Stimulated activated naive B cell treated with anti-CD40 and anti-IgM and Interleukin-4, amounts not matched to agents 10 μg/mL and 1 μg/mL and 100 μg/mL, for 72 hours (primary cell): Measurements from ENCODE around the gene ZCCHC24.

Source experiments
- ATAC-seq, 2 donors: fragments of 150-1000 bp; cut with Tn5 transposase; replicated peaks; 2 replicates each; pipeline ENCODE4 v1.10.0; 2021; ENCODE audit warnings: moderate library complexity in 1 of 2
- DNase-seq: peaks from one replicate; pipeline ENCODE4 v3.0.0; 2021
- H3K27ac Mint-ChIP-seq: one replicate; pipeline ENCODE4 v1.8.0; 2022; ENCODE audit warnings: mild to moderate bottlenecking, mixed read lengths
- H3K27me3 Mint-ChIP-seq, 2 donors: one replicate each; pipeline ENCODE4 v1.8.0; 2022; ENCODE audit warnings: mixed read lengths in 2 of 2
- H3K36me3 Mint-ChIP-seq, 2 donors: one replicate each; pipeline ENCODE4 v1.8.0; 2022; ENCODE audit warnings: mixed read lengths in 2 of 2, mild to moderate bottlenecking in 1 of 2
- H3K4me1 Mint-ChIP-seq, 2 donors: one replicate each; pipeline ENCODE4 v1.8.0; 2022; ENCODE audit warnings: mixed read lengths in 2 of 2, mild to moderate bottlenecking in 1 of 2
- H3K4me3 Mint-ChIP-seq, 2 donors: one replicate each; pipeline ENCODE4 v1.8.0; 2022; ENCODE audit warnings: mild to moderate bottlenecking in 2 of 2, mixed read lengths in 2 of 2, moderate library complexity in 1 of 2
- H3K9me3 Mint-ChIP-seq, 2 donors: one replicate each; pipeline ENCODE4 v1.8.0; 2022; ENCODE audit warnings: mixed read lengths in 2 of 2, mild to moderate bottlenecking in 1 of 2

ZCCHC24 gene

GRCh38 chr10:79392020-79392398 lies 53.4 kb downstream of the ZCCHC24 start:
- Mint-ChIP-seq H3K27ac (peak overlapping the region; percentile 4), H3K9me3 (peaks cover 0 to 2% of the 10 kb centered on the region in 2 donors), H3K27me3 (peaks cover 0 to 4% of the 10 kb centered on the region in 2 donors), H3K36me3 (peaks cover 0 to 2% of the 10 kb centered on the region in 2 donors), H3K4me1 (peaks cover 17 to 18% of the 10 kb centered on the region in 2 donors), H3K4me3 (no peak overlapping the region)
- ATAC-seq (no peak), DNase-seq (no peak)

GRCh38 chr10:79391231-79392019 lies 54.0 kb downstream of the ZCCHC24 start:
- DNase-seq (no peak), ATAC-seq (no peak)
- H3K27ac Mint-ChIP-seq, result no peak overlapping the region
- H3K9me3 Mint-ChIP-seq, result peaks cover 0 to 2% of the 10 kb centered on the region in 2 donors
- H3K27me3 Mint-ChIP-seq, result peaks cover 0 to 4% of the 10 kb centered on the region in 2 donors
- H3K36me3 Mint-ChIP-seq, result peaks cover 0 to 2% of the 10 kb centered on the region in 2 donors
- H3K4me1 Mint-ChIP-seq, result peaks cover 17 to 18% of the 10 kb centered on the region in 2 donors
- H3K4me3 Mint-ChIP-seq, result no peak overlapping the region

- Mint-ChIP-seq H3K4me1 (peaks cover 17 to 18% of the 10 kb centered on the region in 2 donors), H3K27ac (no peak overlapping the region), H3K36me3 (peaks cover 0 to 2% of the 10 kb centered on the region in 2 donors), H3K27me3 (peaks cover 0 to 4% of the 10 kb centered on the region in 2 donors), H3K4me3 (peak overlapping the region; percentile 39), H3K9me3 (no peaks in the 10 kb centered on the region)
- ATAC-seq (peak; percentile 48 to 60), DNase-seq (no peak)
Observed at GRCh38 chr10:79390551-79391229, 54.7 kb downstream of the ZCCHC24 start.

- Mint-ChIP-seq H3K4me1 (peaks cover 17 to 18% of the 10 kb centered on the region in 2 donors), H3K9me3 (no peaks in the 10 kb centered on the region), H3K27ac (no peak overlapping the region), H3K36me3 (peaks cover 0 to 2% of the 10 kb centered on the region in 2 donors), H3K27me3 (peaks cover 0 to 4% of the 10 kb centered on the region in 2 donors), H3K4me3 (no peak overlapping the region)
- no peak for DNase-seq
- ATAC-seq, result no peak
Observed at GRCh38 chr10:79390057-79390456, 55.4 kb downstream of the ZCCHC24 start.

GRCh38 chr10:79387974-79388850 lies 57.2 kb downstream of the ZCCHC24 start:
- no peak overlapping the region for H3K27ac Mint-ChIP-seq
- H3K4me3 Mint-ChIP-seq, result no peak overlapping the region
- H3K27me3 Mint-ChIP-seq, result peaks cover 0 to 4% of the 10 kb centered on the region in 2 donors
- H3K36me3 Mint-ChIP-seq, result peaks cover 0 to 2% of the 10 kb centered on the region in 2 donors
- H3K4me1 Mint-ChIP-seq, result peaks cover 17 to 18% of the 10 kb centered on the region in 2 donors
- H3K9me3 Mint-ChIP-seq, result no peaks in the 10 kb centered on the region
- no peak for DNase-seq
- no peak for ATAC-seq

- DNase-seq (no peak), ATAC-seq (no peak)
- Mint-ChIP-seq H3K9me3 (no peaks in the 10 kb centered on the region), H3K27ac (no peak overlapping the region), H3K36me3 (peaks cover 0 to 2% of the 10 kb centered on the region in 2 donors), H3K4me3 (no peak overlapping the region), H3K4me1 (peaks cover 17 to 18% of the 10 kb centered on the region in 2 donors), H3K27me3 (peaks cover 0 to 4% of the 10 kb centered on the region in 2 donors)
Observed at GRCh38 chr10:79387466-79387973, 57.9 kb downstream of the ZCCHC24 start.

- Mint-ChIP-seq H3K4me1 (peaks cover 17 to 18% of the 10 kb centered on the region in 2 donors), H3K4me3 (no peak overlapping the region), H3K9me3 (no peaks in the 10 kb centered on the region), H3K27ac (no peak overlapping the region), H3K27me3 (peaks cover 0 to 4% of the 10 kb centered on the region in 2 donors), H3K36me3 (peaks cover 0 to 2% of the 10 kb centered on the region in 2 donors)
- no peak for ATAC-seq
- no peak for DNase-seq
Observed at GRCh38 chr10:79386637-79387465, 58.6 kb downstream of the ZCCHC24 start.

GRCh38 chr10:79385804-79386531 lies 59.5 kb downstream of the ZCCHC24 start:
- peaks cover 17 to 18% of the 10 kb centered on the region in 2 donors for H3K4me1 Mint-ChIP-seq
- ATAC-seq (no peak), DNase-seq (no peak)
- H3K9me3 Mint-ChIP-seq, result no peaks in the 10 kb centered on the region
- H3K27me3 Mint-ChIP-seq, result peaks cover 0 to 4% of the 10 kb centered on the region in 2 donors
- no peak overlapping the region for H3K4me3 Mint-ChIP-seq
- H3K36me3 Mint-ChIP-seq, result peaks cover 0 to 2% of the 10 kb centered on the region in 2 donors
- no peak overlapping the region for H3K27ac Mint-ChIP-seq

- Mint-ChIP-seq H3K4me1 (peaks cover 12 to 14% of the 10 kb centered on the region in 2 donors), H3K27ac (no peak overlapping the region), H3K27me3 (peaks cover 0 to under 1% of the 10 kb centered on the region in 2 donors), H3K4me3 (no peak overlapping the region), H3K36me3 (no peaks in the 10 kb centered on the region), H3K9me3 (no peaks in the 10 kb centered on the region)
- ATAC-seq (no peak), DNase-seq (no peak)
Observed at GRCh38 chr10:79385392-79385795, 60.0 kb downstream of the ZCCHC24 start.

GRCh38 chr10:79384773-79385391 lies 60.5 kb downstream of the ZCCHC24 start:
- ATAC-seq, result no peak
- DNase-seq, result no peak
- Mint-ChIP-seq H3K27ac (no peak overlapping the region), H3K27me3 (no peaks in the 10 kb centered on the region), H3K4me1 (peaks cover 10 to 11% of the 10 kb centered on the region in 2 donors), H3K4me3 (no peak overlapping the region), H3K36me3 (no peaks in the 10 kb centered on the region), H3K9me3 (no peaks in the 10 kb centered on the region)

- Mint-ChIP-seq H3K27ac (no peak overlapping the region), H3K36me3 (no peaks in the 10 kb centered on the region), H3K4me3 (no peak overlapping the region), H3K9me3 (no peaks in the 10 kb centered on the region), H3K4me1 (peaks cover 8% of the 10 kb centered on the region in 2 donors), H3K27me3 (no peaks in the 10 kb centered on the region)
- DNase-seq (no peak), ATAC-seq (no peak)
Observed at GRCh38 chr10:79383974-79384606, 61.3 kb downstream of the ZCCHC24 start.

GRCh38 chr10:79382491-79382941 lies 62.9 kb downstream of the ZCCHC24 start:
- no peaks in the 10 kb centered on the region for H3K9me3 Mint-ChIP-seq
- no peak for ATAC-seq

More at GRCh38 chr10:79382491-79382941, 62.9 kb downstream of the ZCCHC24 start:
- no peaks in the 10 kb centered on the region for H3K36me3 Mint-ChIP-seq
- no peak overlapping the region for H3K4me3 Mint-ChIP-seq
- DNase-seq, result no peak
- H3K27me3 Mint-ChIP-seq, result no peaks in the 10 kb centered on the region
- H3K27ac Mint-ChIP-seq, result no peak overlapping the region
- no peaks in the 10 kb centered on the region for H3K4me1 Mint-ChIP-seq
